Stimulated activated CD8-positive, alpha-beta memory T cell treated with anti-CD3 and anti-CD28 coated beads, Interleukin-15, amount 100 ng/mL, for 48 hours (primary cell): Measurements from ENCODE around the gene BCL6.

Source experiments
- DNase-seq, 2 donors: peaks; one replicate each; pipeline ENCODE4 v3.0.0-alpha.2; 2020; ENCODE audit warnings: low read depth in 2 of 2

BCL6 gene

DNA sequence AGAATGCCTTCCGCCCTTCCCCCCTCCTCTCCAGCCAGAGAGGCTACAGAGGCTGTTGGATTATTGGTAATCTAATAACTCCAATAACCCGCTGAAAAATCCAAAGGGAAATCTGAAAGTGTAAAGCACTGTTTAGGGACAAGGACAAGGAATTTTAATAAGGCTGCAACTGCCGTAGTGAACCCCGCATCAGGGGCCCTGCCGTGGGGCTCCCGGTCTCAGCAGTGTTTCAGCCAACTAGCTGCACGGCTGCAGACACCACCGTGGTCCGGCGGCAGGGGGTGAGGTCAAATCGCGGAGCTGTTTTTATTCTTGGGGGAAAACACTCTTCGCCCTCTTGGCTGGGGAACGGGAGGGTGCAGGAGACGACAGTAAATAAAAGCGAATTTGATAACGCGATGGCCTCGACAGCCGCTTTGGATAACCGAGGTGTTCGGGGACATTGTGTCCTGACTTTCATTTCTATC lies 6.1 kb downstream of the BCL6 start:
- no peak for DNase-seq

DNA sequence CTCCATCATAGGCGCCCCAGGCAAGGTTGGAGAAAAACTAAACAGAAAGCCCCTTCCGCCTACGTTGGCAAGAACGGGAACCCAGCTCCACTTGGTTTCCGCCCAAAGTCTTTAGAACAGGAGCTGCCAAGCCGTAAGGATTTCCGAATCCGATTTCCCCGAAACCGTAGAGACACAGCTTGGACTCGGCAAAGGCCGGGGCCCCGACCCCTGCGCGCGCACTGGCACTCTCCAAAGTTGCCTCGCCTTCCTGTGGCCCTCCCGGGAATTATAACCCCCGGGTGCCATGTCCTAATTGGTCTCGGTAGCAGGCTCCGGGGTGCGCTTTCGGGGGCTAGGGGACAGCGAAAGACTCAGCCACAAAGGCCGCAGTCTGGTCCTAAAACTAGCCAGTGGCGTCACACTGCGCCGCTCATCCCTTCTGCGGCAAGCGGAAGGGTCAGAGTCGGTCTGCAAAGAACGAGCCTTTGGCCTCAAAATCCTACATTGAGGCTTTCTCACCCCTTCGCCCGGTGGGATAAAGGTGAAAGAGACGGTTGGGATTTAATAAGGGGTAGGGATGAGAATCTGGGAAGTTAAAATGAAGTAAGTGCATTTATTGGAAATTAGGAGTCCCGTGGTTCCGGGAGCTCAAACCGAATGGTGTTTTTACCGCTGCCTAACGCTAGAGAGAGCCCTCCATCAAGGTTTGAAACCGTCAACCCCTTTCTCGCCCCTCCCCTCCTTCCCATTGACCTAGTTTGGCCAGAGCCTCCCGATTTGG lies 6.8 kb downstream of the BCL6 start:
- peak in 1 of 2 donors; percentile 52 for DNase-seq

DNA sequence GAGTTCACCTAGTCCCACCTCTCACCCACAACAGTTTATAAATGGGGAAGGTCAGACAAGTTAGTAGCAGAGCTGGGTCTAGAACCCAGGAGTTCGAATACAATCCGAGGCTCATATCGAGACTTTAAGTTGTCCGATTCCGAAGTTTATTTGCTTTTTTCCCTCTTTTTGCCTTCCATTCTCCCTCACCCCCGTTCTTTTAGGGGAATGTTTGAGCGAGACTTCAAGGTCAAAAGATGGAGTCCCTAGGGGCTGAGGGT lies 7.3 kb downstream of the BCL6 start:
- DNase-seq: no peak

DNA sequence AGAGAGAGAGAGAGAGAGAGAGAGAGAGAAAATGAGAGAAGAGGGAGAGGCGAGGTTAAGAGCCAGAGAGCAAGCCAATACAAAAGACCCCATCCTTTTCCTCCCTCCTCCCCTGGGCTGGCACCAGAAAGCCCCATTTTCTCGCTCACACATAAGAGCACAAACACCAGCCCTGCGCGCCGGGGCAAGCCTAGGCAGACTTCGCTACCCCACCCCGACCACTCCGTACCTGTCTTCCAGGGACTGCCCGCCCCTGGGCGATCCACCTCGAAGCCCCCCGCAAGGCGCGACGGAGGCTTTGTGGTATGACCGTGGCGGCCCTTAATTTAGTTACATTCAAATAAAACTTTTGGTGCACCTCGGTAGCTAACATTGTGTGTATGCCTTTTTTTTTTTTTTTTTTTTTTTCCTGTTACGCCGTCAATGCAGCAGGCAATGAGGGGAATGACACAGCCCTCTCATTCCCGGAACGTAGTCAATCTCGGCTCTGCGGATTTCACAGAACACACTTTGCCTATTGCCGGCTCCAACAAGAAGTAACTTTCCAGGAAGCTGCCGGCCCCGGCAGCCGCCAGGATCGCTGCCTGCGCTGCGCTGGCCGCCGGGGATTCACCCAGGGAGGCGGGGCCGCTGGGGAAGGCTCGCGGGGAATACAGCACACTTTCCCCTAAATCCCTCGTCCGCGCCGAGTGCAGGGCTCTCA lies 7.7 kb downstream of the BCL6 start:
- peak in 1 of 2 donors; percentile 43 for DNase-seq

DNA sequence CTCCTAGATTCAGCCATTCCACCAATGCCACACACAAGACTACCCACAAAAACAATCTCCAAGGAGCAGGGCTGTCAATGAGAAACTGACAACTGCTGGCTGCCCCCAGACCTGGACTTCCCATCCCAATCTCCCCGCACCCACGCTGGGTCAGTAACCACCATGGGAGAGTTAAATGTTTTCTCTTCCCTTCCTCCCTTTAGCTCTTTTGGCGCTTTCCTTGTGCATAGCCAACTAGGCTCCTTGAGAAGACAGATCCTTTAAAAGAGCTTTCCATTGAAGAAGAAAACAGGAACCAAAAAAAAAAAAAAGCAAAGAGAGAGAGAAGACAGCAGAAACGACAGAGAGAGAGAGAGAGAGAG lies 8.3 kb downstream of the BCL6 start:
- no peak for DNase-seq

DNA sequence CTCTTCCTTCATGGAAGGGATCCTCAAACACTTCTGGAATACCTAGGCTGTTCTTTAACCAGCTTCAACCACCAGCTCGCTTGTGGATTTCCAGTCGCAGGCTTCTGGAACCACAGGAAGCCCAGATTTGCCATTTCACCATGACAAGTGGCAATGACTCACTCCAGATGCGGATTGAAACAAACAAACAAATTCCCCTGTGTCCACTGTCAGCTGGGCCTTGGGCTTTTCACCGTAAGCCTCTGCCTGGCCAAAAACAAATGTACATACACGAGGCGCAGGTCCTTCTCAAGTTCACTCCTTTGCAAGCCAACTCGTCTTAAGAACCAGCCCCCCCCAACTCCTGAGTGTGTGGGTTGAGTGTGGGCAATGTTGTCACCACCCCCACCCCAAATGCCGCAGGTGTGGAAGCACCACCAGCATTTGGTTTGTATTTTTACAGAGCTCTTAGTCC lies 8.8 kb downstream of the BCL6 start:
- DNase-seq: no peak

DNA sequence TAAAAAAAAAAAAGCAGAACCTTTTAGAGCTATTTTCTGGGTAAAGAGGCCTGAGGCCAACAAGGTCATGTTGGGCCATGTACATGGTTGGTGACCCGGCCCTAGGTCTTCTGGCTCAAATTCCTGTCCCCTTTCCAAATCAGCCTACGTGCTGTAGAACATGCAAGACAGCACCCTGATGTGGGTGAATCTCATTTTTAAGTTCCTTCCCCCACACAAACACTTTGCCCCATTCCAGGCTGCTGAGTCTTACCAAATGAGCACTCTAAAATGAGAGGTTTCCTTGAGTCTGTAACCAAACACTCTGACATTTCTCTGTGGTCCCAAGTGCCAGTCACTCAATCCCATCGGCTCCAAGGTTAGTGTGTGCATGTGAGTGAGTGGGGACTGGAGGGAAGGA lies 9.4 kb downstream of the BCL6 start:
- DNase-seq: no peak

DNA sequence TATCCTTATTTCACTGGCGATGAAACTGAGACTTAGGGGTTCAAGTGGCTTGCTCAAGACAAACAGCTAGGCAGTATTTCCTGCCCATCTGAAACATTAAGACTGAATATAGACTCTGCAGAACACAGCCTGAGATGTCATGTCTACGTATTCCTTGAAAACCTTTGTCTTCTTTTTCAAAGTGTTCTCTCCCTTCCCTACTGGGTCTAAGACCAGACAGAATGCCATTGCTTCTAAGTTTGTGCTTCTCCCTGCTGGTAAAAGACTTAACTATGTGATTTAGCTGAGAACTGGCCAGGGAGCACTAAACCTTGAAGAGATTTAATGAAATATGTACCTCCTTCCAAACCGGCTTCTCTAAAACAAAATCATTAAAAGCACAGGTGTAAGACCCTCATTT lies 9.9 kb downstream of the BCL6 start:
- no peak for DNase-seq

DNA sequence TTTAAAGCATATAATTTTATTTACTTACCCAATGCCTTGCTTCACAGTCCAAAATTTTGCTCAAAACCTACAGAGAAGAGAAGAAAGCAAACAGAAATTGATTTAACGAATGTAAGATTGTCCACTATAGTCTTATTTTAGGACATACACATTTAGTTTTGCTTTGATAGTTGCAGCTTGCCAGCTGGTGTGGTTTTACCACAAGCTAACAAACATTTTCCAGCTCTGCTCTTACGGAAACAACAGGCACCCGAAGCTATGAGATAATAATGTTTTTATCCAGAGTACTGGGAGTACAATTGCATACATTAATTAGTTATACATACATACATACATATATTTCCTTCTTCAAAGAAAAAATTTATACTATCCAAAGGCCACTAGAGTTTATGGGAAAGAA lies 10.4 kb downstream of the BCL6 start:
- no peak for DNase-seq

DNA sequence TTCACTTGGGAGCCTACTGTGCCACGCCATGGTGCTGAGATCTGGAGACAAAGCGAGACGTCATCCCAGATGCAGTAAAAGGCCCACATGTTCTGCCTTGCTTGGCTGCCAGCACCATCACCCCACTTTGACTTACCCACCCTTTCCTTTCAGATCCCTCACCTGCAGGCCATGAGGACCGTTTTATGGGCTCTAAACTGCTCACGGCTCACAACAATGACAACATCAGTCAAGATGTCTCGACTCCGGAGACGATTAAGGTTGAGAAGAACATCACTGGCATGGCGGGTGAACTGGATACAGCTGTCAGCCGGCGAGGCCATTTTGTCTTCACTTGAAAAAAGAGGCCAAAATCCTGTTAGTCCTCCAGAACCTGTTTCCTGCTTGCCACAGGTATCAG lies 11.9 kb downstream of the BCL6 start:
- no peak for DNase-seq

DNA sequence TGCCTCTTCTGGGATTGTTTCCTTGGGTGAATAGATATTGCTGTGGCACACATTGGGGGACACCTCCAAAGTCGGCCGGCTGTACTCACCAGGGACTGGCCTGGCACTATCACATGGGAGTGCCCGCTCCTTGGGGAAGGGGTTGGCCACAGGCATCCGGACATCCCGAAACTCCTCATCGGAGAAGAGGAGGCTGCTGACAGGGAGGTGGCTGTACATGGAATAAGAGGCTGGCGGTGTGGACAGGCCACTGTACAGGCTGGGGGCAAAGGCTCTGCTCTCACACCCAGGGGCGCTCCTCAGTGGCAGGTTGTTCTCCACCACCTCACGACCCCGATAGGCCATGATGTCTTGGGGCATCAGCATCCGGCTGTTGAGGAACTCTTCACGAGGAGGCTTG lies 15.7 kb downstream of the BCL6 start:
- no peak for DNase-seq

DNA sequence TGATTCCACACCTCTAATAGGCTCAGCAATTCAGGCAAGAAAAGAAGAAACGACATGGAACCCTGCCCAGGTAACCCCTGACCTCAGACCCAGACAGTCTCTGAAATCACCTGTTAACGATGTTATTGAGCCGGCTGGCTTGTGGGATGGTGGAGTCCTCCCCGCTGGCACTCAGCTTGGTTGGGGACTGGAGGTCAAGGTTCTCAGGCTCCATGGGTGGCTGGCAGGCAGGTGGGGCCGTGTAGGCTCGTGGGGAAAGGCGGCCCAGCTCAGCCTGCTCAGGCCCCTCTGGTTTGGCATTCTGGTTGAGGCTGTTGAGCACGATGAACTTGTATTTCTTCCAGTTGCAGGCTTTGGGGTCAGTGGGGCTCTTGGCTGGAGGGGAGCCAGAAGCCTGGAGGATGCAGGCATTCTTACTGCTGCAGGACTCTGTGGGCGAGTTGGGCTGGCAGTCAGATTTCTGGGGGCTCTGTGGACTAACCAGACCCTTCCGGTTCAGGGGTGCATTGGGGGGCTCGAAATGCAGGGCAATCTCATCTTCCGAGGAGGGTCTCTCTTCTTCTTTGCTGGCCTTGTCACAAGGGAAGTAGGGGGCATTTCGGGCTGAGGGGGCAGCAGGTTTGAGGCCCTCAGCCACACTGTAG lies 16.2 kb downstream of the BCL6 start:
- DNase-seq: no peak

DNA sequence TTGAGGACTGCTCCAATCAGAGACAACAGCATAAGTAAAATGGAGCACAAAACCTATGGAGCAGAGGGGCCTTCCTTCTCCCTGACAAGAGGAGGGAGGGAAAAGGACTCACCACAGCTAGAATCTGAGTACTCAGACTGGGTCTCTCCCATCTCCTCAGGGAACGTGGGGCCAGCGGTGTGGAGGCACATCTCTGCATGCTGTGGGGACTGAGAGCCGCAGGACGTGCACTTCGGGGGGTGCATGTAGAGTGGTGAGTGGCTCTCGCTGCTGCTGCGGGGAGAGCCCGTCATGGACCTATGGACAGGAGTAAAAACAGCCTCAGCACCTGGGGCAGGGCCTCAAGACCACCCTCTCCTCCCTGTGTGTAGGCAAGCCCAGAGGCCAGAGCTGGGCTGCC lies 17.0 kb downstream of the BCL6 start:
- DNase-seq: no peak

DNA sequence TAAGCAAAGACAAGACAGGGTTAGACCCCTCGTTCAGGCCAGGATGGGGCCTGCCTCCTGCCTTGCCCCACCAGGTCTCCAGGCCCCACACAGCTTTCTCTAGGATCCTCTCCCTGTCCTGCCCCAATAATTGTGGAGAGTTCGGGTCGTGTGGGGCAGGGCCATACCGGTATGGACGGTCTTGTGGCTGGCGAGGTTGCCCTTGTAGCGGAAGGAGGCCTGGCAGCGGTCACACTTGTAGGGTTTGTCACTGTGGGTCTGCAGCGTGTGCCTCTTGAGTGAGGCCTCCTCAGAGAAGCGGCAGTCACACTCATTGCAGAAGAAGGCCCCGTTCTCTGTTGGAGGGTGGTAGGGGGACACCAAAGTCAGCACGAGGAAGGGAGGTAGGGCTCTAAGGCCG lies 18.7 kb downstream of the BCL6 start:
- no peak for DNase-seq

DNA sequence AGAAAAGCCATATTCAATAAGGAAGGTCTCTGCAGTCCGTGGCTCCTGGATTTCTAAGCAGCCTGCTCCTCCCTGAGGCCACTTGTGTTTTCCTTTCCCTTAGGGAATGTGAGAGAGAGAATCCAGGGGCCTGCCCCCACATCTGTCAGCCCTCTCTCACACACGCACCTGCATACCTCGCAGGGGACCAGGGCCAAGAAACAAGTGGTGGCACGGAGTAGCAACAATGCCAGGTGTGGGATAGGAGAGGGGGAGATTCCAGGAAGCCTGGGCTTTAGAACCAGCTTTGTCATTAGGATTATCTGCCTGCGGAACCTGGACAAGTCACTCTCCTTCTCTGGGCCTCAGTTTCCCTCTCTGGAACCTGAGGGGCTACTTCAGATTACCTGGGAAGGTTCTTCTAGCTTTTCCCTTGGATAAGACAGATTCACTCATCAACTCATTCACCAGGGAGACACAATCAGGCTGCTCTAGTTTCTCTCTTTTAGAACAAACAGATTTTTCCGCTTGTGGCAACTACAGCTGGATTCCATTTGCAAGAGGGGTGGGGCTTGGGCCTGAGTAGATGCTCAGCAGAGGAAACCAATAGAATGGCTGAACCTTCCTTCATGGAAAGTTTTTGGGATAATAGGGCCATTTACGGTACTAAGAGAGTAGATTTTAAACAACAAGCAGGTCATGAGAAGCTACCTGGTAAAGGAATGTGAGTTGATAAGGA lies 19.5 kb downstream of the BCL6 start:
- no peak for DNase-seq

DNA sequence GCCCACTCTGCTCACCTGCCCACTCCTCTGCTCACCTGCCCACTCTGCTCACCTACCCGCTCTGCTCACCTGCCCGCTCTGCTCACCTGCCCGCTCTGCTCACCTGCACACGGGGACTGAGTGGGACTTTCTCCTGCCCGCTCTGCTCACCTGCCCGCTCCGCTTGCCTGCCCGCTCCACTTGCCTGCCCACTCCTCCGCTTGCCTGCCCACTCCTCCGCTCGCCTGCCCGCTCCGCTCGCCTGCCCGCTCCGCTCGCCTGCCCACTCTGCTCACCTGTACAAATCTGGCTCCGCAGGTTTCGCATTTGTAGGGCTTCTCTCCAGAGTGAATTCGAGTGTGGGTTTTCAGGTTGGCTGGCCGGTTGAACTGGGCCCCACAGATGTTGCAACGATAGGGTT lies 20.0 kb downstream of the BCL6 start:
- DNase-seq: no peak

DNA sequence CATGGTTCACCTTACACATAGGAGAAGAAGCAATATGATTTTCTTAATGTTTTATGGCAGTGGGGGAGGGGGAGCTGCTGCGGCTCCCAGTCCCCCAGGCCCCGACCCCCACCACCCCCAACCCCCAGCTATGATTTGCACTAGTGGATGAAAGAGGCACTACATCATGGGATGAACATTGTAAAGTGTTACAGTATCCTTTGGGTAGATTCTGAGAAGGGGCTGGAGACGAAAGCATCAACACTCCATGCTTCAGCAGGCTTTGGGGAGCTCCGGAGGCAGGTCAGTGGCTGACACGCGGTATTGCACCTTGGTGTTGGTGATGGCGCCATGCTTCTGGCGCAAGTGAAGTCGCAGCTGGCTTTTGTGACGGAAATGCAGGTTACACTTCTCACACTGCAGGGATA lies 23.1 kb downstream of the BCL6 start:
- no peak for DNase-seq

DNA sequence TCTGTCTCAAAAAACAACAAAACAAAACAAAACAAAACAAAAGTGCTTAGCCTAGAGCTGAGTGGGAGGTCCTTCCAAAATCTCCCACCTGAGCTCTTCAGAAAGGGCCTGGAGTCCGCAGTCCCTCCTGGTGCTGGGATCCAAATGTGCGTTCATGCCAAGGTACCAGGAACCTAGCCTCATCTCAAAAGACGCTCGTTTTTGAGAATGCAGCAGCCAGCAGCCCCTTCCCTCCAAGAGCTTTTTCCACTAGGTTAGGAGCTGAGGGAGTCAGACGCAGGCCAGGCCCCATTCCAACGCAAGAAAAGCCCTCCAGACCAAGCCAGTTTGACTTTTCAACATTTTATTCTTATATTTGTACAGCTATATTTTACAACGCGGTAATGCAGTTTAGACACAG lies 24.2 kb downstream of the BCL6 start:
- DNase-seq: no peak

DNA sequence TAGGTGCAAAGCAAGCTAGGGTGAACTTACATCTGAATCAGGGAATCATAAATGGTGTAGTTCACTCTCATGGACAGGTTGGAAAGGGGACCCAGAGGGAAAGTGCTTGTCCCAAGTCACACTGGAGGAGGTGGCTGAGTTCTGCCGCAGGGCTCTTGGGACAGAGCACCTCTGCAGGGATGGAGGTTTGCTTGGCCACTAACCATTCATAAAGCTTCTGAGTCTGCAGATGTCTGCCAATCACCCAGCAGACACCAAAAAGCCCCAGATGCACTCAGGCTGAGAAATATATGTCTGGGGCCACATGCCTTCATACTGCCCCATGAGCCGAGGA lies 25.0 kb downstream of the BCL6 start:
- no peak for DNase-seq

DNA sequence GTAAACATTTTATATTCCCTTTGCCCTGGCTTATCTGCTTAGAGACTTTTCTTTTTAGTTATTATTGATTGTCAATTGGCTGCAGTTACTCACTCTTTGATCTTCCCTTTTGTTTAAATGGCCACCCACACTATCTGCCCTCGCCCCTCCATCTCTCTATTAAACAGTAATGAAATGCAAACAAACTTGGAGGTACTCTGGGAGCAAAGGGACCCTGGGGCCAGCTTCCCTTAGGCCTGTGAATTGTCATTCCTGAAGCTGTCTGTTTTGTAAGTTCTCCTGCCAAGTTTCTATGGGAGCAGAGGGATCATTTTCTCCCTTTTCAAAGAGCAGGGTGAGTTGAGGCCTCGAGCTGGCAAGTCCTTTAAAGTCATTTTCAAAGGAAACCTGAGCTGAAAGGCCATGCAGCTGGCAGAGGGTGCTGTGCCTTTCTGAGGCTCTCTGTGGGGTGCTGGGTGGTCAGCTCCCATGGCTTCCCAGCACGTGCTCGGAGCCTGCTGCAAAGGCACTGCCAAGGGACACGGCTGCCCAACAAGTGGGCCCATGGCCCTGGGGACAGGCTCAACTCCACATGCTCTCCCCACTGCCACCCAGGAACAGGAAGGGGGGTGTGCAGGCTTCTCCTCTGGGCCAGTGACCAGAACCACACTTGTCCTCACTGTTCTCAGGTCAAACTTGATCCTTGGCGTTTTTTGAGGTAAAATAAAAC lies 25.5 kb downstream of the BCL6 start:
- no peak for DNase-seq

DNA sequence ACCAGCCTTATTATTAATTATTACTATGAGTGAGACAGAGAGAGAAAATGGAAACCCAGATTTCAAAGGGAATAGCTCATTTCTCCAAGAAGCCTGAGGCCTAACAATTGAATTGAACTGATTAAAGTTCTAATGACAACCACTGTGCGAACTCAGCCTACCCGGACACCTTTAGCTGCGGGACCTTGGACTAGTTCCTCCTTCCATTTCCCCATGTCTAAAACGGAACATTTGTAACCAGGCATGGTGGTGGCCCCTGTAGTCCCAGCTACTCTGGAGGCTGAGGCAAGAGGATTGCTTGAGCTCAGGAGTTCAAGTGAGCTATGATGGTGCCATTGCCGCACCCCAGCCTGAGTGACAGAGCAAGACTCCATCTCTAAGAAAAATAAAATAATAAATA lies 26.5 kb downstream of the BCL6 start:
- DNase-seq: no peak

DNA sequence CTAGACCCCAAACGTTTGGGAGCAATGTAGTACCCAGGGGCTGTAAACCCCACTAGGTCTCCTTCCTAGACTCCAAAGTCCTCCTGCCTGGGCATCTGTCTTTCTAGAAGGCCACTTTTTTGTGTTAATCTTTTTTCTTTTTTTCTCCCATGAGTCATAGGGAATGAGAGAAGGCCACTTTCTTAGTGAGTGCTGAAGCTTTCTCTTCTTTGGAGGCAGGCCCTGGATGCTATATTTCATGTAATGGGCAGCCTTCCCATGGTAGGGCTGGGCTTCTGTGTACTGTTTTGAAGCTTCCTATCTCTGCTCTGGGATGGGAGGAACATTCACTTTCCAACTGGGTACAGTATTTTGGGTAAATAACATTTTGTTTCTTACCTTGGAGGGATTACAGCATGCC lies 27.7 kb downstream of the BCL6 start:
- no peak for DNase-seq
